HG02678 (cell line): Measurements from ENCODE around the gene MSANTD4.
"Not testable (repeated sequence)": the region's sequence is repeated elsewhere in the genome, so short reads cannot be mapped to it uniquely, and the experiment has no call there.

ENCODE experiments used
- ATAC-seq: cut with Tn5 transposase; IDR thresholded peaks from one replicate; pipeline ENCODE4 v1.9.1; 2021; ENCODE audit warnings: mild to moderate bottlenecking, moderate library complexity; ENCODE audit not compliant: unreplicated experiment

The MSANTD4 gene

GRCh38 chr11:106021967-106022794, at the start of gene MSANTD4:
TSS of gene MSANTD4 (minus strand) at chr11:106022240. CDS start at chr11:106010917, 11,323 bp downstream.
- ATAC-seq = peak; percentile 97

DNA sequence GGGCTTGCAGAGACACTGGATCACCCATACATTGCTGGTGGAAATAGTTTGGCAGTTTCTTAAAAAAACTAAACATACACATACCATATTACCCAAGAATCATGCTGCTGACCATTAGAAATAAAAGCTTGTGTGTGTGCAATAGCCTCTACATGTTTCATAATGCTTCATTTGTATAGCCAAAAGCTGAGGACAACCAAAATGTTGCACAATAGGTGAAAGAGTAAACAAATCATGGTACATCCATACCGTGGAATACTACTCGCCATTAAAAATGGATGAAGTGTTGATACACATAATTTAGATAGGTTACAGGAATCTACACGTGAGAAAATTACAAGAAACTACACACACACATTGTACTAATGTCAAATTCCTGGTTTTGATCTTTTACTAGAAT, 48.6 kb upstream of the MSANTD4 start:
- no peak for ATAC-seq

DNA sequence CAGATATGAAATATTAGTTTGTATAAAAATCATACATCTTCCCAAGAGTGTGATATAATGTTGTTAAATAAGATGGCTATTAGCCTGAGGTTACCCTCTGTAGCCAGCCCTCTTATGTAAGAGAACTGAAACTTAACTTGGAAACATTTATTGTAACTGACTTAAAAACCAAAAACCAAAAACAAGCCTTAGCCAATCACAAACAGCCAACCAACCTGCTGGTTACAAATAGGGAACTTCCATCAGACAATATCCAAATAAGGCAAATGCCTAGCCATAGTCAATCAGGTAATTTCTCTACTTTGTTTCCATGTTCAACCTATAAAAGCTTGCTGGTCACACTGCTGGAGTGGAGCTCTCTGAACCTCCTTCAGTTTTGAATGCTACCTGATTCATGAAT, 41.0 kb upstream of the MSANTD4 start:
- ATAC-seq = peak; percentile 57

DNA sequence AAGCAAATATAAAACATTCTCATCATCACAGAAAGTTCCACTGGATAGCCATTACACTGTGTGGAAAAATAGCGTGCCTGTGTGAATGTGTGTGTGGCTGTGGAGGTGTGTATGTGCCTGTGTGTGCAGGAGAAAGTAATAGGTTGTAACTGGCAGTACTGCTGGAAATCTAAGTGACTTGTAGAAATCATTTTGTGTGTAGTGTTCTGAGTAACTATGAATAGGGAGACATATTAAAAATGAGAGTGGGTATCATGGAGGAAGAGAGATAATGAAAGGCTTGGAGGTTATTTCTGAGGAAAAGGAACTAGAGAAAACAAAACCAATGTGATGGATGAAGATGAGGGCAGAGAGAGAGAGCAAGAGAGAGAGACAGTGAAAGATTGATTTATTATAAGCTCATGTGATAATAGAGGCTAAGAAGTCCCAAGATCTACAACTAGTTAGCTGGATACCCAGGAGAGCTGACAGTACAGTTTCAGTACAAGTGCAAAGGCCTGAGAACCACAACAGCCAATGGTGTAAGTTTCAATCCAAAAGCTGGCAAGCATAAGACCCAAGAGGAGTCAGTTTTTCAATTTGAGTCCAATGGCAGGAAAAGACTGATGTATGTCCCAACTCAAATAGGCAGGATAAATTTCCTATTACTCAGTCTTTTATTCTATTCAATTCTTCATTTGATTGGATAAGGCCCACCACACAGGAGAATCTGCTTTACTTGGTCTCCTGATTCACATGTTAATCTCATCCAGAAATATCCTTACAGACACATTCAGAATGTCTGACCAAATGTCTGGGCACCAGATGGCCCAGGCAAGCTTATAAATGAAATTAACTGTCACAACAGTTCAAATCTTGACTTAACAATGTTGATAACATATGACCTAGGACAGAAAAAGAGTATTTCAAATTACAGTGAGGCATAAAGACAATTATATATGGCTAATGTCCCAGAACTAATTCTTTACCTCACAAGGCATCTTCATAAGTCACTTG, 40.2 kb upstream of the MSANTD4 start:
- peak; percentile 54 for ATAC-seq

- no peak for ATAC-seq
Observed at GRCh38 chr11:106061249-106061784, 39.3 kb upstream of the MSANTD4 start.

DNA sequence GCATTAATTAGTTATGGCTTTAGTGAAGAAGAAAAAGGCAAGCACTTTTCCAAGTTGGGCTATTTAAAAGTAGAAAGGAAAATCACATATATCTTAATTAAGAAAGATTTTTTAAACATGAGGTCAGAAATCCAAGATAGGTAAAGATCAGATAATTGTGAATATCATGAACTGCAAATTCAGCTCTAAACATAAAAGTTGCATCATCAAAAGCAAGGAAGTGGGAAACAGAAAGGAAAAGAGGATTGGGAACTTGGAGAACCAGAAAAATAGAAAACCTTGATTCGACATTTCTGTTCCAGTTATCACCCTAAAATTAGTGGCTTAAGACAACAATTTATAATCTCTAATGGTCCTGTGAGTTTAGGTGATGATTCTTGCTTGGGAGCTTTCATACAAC, 37.6 kb upstream of the MSANTD4 start:
- no peak for ATAC-seq

- not testable (repeated sequence) for ATAC-seq
Observed at GRCh38 chr11:106058377-106058776, 36.3 kb upstream of the MSANTD4 start.

GRCh38 chr11:106051103-106051502, 29.1 kb upstream of the MSANTD4 start:
- no peak for ATAC-seq

- no peak for ATAC-seq
Observed at GRCh38 chr11:106049727-106050476, 27.9 kb upstream of the MSANTD4 start.

- no peak for ATAC-seq
Observed at GRCh38 chr11:106047631-106048030, 25.6 kb upstream of the MSANTD4 start.

DNA sequence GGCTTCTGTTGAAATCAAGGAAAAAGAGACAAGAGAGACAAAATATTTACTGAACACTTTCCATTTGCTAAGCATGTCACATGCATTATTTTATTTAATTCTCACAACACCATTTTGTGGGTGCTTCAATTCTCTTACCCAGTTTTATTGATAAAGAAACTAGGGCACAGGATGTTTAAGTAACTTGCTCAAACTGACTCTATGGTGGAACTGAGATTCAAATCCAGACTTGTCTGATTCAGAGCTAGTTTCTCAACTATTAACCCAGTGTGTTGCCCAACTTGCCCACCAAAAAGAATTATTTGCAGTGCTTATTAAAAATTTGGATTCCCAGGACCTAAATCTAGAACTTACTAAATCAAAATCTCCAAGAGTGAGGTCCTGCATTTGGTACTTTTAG, 21.5 kb upstream of the MSANTD4 start:
- no peak for ATAC-seq

GRCh38 chr11:106032861-106033260, 10.8 kb upstream of the MSANTD4 start:
- no peak for ATAC-seq

- ATAC-seq = no peak
Observed at GRCh38 chr11:106031936-106032335, 9.9 kb upstream of the MSANTD4 start.

DNA sequence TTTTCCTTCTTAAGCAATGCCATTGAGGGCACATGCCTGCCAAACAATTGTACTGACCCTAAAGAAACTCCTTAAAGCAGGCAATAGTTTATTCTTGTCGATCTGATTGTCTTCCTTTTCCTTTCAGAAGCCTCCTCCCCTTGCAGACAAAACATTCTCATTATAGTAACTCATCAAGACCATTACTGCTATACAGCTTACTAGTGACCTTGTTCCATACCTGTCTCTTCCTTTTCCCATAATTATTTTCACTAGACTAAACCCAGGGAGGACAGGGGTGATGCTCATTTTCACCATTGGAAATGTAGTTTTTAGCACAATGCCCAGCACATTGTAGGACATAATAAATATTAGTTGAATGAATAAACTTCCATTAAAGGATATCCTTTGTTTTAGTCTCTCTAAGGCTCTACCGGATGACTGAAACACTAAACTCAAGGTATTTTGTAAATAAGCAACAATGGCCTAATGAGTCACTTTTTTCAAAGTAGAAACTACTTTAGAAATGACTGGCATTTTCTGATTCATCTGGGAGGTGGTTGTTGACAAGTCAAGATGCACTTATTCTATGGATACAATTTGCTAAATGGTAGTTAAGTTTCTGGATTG, 9.3 kb upstream of the MSANTD4 start:
- ATAC-seq = no peak

DNA sequence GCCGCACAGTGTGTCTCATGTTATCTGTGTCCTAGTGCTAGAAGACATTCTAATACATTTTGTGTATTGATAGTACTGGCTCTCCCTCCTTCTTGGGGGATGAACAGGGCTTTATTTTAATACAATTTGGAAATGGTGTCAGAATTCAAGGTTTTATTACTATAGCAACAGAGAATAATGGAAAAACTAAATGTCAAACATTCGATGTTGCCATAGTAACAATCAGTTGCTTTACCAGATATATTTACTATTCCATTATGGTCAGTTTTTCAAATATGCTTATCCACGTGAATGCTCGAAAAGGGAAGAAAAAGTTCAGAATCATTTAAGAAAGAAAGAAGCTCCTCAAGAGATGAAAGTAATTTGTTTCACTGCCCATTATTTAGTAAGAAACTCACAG, 8.6 kb upstream of the MSANTD4 start:
- no peak for ATAC-seq

DNA sequence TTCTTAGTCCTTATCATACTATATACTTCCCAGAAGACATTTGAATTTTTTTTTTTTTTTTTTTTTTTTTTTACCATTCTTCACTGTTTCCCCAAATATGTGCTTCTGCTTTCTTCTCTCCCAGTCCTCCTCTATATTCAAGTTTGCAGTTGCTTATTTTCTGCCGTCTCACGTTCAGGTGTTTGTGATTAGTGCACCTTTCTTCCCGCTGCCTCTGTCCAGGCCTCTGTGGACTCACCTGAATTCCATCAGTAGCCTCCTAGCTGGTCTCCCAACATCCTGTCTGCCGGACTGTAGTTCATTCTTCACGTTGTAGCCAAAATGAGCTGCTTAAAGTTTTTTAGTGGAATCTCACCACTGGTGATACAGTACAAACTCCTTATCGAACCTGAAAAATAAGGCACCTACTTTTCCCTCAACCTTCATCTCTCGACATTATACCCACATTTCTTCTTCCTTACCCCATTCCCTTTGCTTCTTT, 795 bp upstream of the MSANTD4 start:
- ATAC-seq = no peak

DNA sequence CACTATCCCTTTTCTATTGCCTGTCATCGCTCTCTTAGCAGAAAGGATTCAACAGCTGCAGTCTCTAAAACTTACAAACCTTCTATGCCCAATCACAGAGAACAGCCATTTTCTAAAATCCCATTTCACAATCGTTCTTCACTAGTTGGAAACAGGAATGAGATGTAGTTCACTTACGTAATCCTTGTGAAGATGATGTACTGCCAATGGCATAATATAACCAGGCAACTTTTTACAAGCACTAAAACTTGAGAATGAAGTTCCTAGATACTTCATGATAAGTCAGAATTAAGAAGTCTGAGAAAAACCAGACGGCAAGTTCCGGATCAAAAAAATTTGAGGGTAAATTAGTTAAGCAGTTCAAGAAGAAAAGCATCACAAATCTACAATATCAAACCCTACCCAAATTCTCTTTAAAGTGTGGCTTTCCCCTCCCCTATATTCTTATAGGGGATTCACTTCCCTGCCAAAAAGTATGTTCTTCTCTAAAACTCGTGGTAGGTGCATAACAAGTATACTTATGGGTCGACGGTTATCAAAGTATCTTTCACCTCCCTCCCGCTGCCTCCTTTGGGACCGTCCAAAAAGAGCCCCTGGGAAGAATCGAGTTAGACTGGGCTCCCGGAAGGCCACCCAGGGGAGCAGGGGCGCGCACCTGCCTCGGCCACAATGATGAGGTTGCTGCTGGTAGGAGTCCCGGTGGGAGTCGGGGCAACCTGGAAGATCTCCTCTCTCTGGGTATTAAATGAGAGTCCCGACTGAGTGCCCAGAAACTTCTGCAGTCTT, 666 bp downstream of the MSANTD4 start:
- peak; percentile 8 for ATAC-seq

GRCh38 chr11:106017093-106017492, 4.9 kb downstream of the MSANTD4 start:
- ATAC-seq = no peak

GRCh38 chr11:106015066-106015465, 7.0 kb downstream of the MSANTD4 start:
- ATAC-seq = no peak
